ENCODE data around the gene SNPH.

SNPH gene

GRCh38 chr20:1331801-1332453 is 65.8 kb downstream of the SNPH start:
- H3K27me3 ChIP-seq (ENCODE audit: insufficient read depth, poor library complexity, severe bottlenecking): no peaks in the 10 kb centered on the region
- H3K4me3 ChIP-seq (replicated peaks; ENCODE audit: insufficient read depth, low read length): no peak overlapping the region

DNA sequence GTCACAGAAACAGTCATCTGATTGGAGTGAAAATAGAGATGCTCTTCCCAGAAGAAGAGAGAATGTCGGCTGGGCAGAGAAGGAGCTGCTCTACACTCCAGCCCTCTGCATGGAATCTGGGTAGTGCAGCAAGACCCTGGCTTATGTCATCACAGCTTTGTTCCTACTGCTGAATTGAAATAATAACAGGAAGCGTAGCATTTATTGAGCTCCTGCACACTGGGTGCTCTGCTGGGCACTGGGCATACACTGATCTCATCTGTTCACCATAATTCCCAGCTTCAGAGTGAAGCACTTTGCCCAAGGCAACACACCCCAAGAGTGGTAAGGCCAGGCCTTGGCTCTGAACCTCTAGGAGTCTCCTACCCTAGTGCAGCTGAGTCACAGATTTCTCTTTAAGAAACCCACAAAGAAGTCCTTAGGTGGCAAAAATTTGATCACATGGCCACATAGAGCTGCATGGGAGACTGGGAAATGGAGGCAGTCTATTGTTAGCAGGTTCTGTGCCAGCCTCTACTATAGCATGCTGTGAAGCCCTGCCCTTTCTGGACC is 66.7 kb downstream of the SNPH start:
- H3K27ac ChIP-seq (replicated peaks): no peak overlapping the region
- DNase-seq (ENCODE audit: low read depth in 1 of 2, low spot score in 1 of 2): no peak

More at GRCh38 chr20:1331801-1332453, 65.8 kb downstream of the SNPH start:
- no peak overlapping the region for H3K27ac ChIP-seq (replicated peaks)
- TF ChIP-seq GABPA (IDR thresholded peaks at IDR 0.05; ENCODE audit: low read depth): no peak
- no peak for TF ChIP-seq SPI1 (IDR thresholded peaks at IDR 0.05; ENCODE audit: borderline replicate concordance, low read depth)
- no peak for TF ChIP-seq POLR2AphosphoS5 (IDR thresholded peaks at IDR 0.05; ENCODE audit: low read depth)
- TF ChIP-seq CTCF (IDR thresholded peaks at IDR 0.05; ENCODE audit: insufficient read depth, low read length): no peak
- no peak for TF ChIP-seq REST (IDR thresholded peaks at IDR 0.05; ENCODE audit: insufficient replicate concordance, low read depth)
- DNase-seq (ENCODE audit: low read depth in 1 of 2, low spot score in 1 of 2): no peak

More for the DNA sequence above, 66.7 kb downstream of the SNPH start:
- Histone ChIP-seq H3K4me3 (replicated peaks; ENCODE audit: insufficient read depth, low read length) (no peak overlapping the region), H3K27me3 (ENCODE audit: insufficient read depth, poor library complexity, severe bottlenecking) (no peaks in the 10 kb centered on the region)
- TF ChIP-seq GABPA (IDR thresholded peaks at IDR 0.05; ENCODE audit: low read depth): no peak
- no peak for TF ChIP-seq POLR2AphosphoS5 (IDR thresholded peaks at IDR 0.05; ENCODE audit: low read depth)
- TF ChIP-seq REST (IDR thresholded peaks at IDR 0.05; ENCODE audit: insufficient replicate concordance, low read depth): no peak
- no peak for TF ChIP-seq SPI1 (IDR thresholded peaks at IDR 0.05; ENCODE audit: borderline replicate concordance, low read depth)
- TF ChIP-seq CTCF (IDR thresholded peaks at IDR 0.05; ENCODE audit: insufficient read depth, low read length): no peak

Data from HL-60 (cell line).